Adrenal gland (tissue), 5 donors: ENCODE measurements around the gene BOK.

Source experiments
- CTCF ChIP-seq, 6 experiments: fragments of 450-650 bp in 4 of 6; fragments of 200-600 bp in 2 of 6; sonication (generic) in 1 of 6; IDR thresholded peaks; 1 replicate in 5 of 6; 2 replicates in 1 of 6; pipeline versions ENCODE4 v1.5.1 to v1.8.0; 2016 to 2021; ENCODE audit warnings: antibody characterized with exemption in 6 of 6, mild to moderate bottlenecking in 2 of 6, moderate library complexity in 1 of 6
- POLR2A ChIP-seq, 2 donors: fragments of 450-650 bp; IDR thresholded peaks; one replicate each; pipeline ENCODE4 v1.6.1; 2017; ENCODE audit warnings: antibody characterized with exemption in 2 of 2, mild to moderate bottlenecking in 2 of 2, moderate library complexity in 1 of 2
- donor health status: DM: no; HTN: no; CAD: no.

GRCh38 chr2:241568726-241569125, 10.2 kb downstream of the BOK start:
- no peak for TF ChIP-seq CTCF (IDR thresholded peaks at IDR 0.05)
- TF ChIP-seq POLR2A (IDR thresholded peaks at IDR 0.05): no peak
